HL-60 (cell line): Measurements from ENCODE around the gene SAMD14.

Experiments
- CTCF ChIP-seq: IDR thresholded peaks from one replicate; pipeline ENCODE4 v1.5.1; 2011; ENCODE audit warnings: low read length, control low read depth, inconsistent platforms; ENCODE audit not compliant: insufficient read depth
- SPI1 ChIP-seq: IDR thresholded peaks from 2 replicates; pipeline ENCODE4 v1.6.1; 2012; ENCODE audit warnings: low read depth, mild to moderate bottlenecking, borderline replicate concordance

GRCh38 chr17:50097926-50098325 lies 32.0 kb downstream of the SAMD14 start:
- no peak for TF ChIP-seq CTCF
- TF ChIP-seq SPI1 = no peak
